ENCODE data around the gene HABP4.

DNA sequence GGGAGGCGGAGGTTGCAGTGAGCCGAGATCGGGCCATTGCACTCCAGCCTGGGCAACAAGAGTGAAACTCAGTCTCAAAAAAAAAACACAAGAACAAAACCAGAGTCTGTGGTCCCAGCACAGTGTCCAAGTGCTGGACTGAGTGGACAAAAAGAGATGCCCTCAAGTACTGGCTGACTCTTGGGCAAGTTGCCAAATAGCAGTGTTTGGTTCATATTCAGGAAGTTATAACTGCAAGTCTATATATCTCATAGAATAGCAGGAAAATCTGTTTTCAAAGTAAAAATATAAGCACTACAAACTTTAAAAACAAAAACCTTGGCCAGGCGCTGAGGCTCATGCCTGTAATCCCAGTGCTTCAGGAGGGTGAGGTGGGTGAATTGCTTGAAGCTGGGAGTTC lies 7.3 kb downstream of the HABP4 start:
- TF ChIP-seq, protein P1, sequence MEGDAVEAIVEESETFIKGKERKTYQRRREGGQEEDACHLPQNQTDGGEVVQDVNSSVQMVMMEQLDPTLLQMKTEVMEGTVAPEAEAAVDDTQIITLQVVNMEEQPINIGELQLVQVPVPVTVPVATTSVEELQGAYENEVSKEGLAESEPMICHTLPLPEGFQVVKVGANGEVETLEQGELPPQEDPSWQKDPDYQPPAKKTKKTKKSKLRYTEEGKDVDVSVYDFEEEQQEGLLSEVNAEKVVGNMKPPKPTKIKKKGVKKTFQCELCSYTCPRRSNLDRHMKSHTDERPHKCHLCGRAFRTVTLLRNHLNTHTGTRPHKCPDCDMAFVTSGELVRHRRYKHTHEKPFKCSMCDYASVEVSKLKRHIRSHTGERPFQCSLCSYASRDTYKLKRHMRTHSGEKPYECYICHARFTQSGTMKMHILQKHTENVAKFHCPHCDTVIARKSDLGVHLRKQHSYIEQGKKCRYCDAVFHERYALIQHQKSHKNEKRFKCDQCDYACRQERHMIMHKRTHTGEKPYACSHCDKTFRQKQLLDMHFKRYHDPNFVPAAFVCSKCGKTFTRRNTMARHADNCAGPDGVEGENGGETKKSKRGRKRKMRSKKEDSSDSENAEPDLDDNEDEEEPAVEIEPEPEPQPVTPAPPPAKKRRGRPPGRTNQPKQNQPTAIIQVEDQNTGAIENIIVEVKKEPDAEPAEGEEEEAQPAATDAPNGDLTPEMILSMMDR (IDR thresholded peaks at IDR 0.05): no peak
- TF ChIP-seq POLR2A (IDR thresholded peaks at IDR 0.05): no peak
- no peak for TF ChIP-seq EP300 (IDR thresholded peaks at IDR 0.05; ENCODE audit: low read depth)

Measured in transverse colon (tissue), 3 donors.